ENCODE results near the gene NCAPG. TPM values are rescaled to one million over a fixed set of nuclear protein-coding genes. Genes with fewer than 3 reads are reported as not detected.
A peak's percentile ranks its signal among the peaks of the same experiment; 100 is the strongest.

The NCAPG gene
- total and polyA plus RNA-seq, 9 of the 15 experiments (the other 6 are each of a cell fraction or from before 2014, with no cell fraction given), result 25.6 to 102 (median 65.3) TPM

GRCh38 chr4:17810260-17811077, at the start of gene NCAPG, which contains the start of gene DCAF16 (continued):
- TF ChIP-seq, protein P1, sequence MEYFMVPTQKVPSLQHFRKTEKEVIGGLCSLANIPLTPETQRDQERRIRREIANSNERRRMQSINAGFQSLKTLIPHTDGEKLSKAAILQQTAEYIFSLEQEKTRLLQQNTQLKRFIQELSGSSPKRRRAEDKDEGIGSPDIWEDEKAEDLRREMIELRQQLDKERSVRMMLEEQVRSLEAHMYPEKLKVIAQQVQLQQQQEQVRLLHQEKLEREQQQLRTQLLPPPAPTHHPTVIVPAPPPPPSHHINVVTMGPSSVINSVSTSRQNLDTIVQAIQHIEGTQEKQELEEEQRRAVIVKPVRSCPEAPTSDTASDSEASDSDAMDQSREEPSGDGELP (CRISPR knock-in tag; IDR thresholded peaks at IDR 0.05; ENCODE audit: borderline replicate concordance), result peak; percentile 84
- TF ChIP-seq KDM1A (IDR thresholded peaks at IDR 0.05) (no peak), ZNF408 (CRISPR knock-in tag; IDR thresholded peaks at IDR 0.05; ENCODE audit: low read depth) (no peak), PCBP2 (IDR thresholded peaks at IDR 0.05; ENCODE audit: low read depth, low read length, poor library complexity, severe bottlenecking) (no peak), HLTF (IDR thresholded peaks at IDR 0.05) (no peak), ZNF764 (CRISPR knock-in tag; IDR thresholded peaks at IDR 0.05; ENCODE audit: low read depth) (no peak), IRF9 (tag; IDR thresholded peaks at IDR 0.05) (no peak), ZNF165 (CRISPR knock-in tag; IDR thresholded peaks at IDR 0.05; ENCODE audit: borderline replicate concordance) (no peak), DNMT1 (IDR thresholded peaks at IDR 0.05) (no peak), FOXA1 (IDR thresholded peaks at IDR 0.05; ENCODE audit: borderline replicate concordance) (no peak), ADNP (tag; IDR thresholded peaks at IDR 0.05) (no peak), CREB3 (tag; conservative IDR thresholded peaks at IDR 0.05; ENCODE audit: low read depth) (no peak), RBM15 (IDR thresholded peaks at IDR 0.05; ENCODE audit: insufficient read depth, low read length) (no peak), ZBTB40 (IDR thresholded peaks at IDR 0.05) (peak; percentile 91), ZBTB40 (CRISPR knock-in tag; IDR thresholded peaks at IDR 0.05) (peak; percentile 65), RBFOX2 (IDR thresholded peaks at IDR 0.05; ENCODE audit: low read depth, low read length) (peak; percentile 99)

Data from K562 (cell line).